Gastroesophageal sphincter (tissue), 4 donors: ENCODE measurements around the gene HK3. TPM values are rescaled to one million over a fixed set of nuclear protein-coding genes. Genes with fewer than 3 reads are reported as not detected.
"Not testable (repeated sequence)": the region's sequence is repeated elsewhere in the genome, so short reads cannot be mapped to it uniquely, and the experiment has no call there.

Experiments used
- ATAC-seq: fragments of 150-250 bp; one replicate; pipeline ENCODE4 v1.9.1; 2016; ENCODE audit warnings: mild to moderate bottlenecking, moderate library complexity
- H3K27ac ChIP-seq, 4 donors: fragments of 200-600 bp; sonication (generic) in 3 of 4; 1 replicate in 3 of 4; 2 replicates in 1 of 4; pipeline ENCODE4 v1.5.1; 2016 to 2019
- H3K27me3 ChIP-seq: fragments of 200-600 bp; sonication (generic); one replicate; pipeline ENCODE4 v1.5.1; 2019
- H3K36me3 ChIP-seq, 2 donors: fragments of 200-600 bp; sonication (generic); one replicate each; pipeline ENCODE4 v1.5.1; 2019; ENCODE audit warnings: control low read depth in 1 of 2
- H3K4me1 ChIP-seq, 3 donors: fragments of 200-600 bp; sonication (generic); 1 replicate in 2 of 3; 2 replicates in 1 of 3; pipeline ENCODE4 v1.5.1; 2016 to 2019; ENCODE audit warnings: control low read depth in 2 of 3
- H3K4me3 ChIP-seq, 2 donors: fragments of 200-600 bp; sonication (generic); one replicate each; pipeline ENCODE4 v1.5.1; 2019; ENCODE audit warnings: mild to moderate bottlenecking in 1 of 2, moderate library complexity in 1 of 2
- H3K9me3 ChIP-seq, 3 donors: fragments of 200-600 bp; sonication (generic); one replicate each; pipeline ENCODE4 v1.5.1; 2017 to 2019; ENCODE audit warnings: control low read depth in 2 of 3
- EP300 ChIP-seq: sonication (generic); formaldehyde crosslinking; IDR thresholded peaks from one replicate; pipeline ENCODE4 v1.6.1; 2017; ENCODE audit warnings: antibody characterized with exemption, mild to moderate bottlenecking
- POLR2A ChIP-seq, 2 donors: fragments of 450-650 bp; IDR thresholded peaks; one replicate each; pipeline ENCODE4 v1.6.1; 2017; ENCODE audit warnings: antibody characterized with exemption in 2 of 2, mild to moderate bottlenecking in 2 of 2, moderate library complexity in 1 of 2
- POLR2AphosphoS5 ChIP-seq: sonication (generic); formaldehyde crosslinking; IDR thresholded peaks from one replicate; pipeline ENCODE4 v1.6.1; 2017; ENCODE audit warnings: antibody characterized with exemption
- WGBS, 2 donors: methylation state at CpG; one replicate each; pipeline ENCODE4 v1.1.5; 2018; ENCODE audit warnings: low coverage in 1 of 2; 5-methylcytosine and 5-hydroxymethylcytosine counted together
- total RNA-seq, 4 donors: library from RNA; depleted of rRNA; stranded (reverse); fragments of >200 nt; gene quantifications; one replicate each; pipeline ENCODE4 v1.1.0, GENCODE V29; 2016
- TF ChIP-seq, protein P1 (sequence below), 4 experiments: fragments of 200-600 bp in 2 of 4; fragments of 450-650 bp in 2 of 4; sonication (generic) in 1 of 4; IDR thresholded peaks; one replicate each; pipeline ENCODE4 v1.5.1; 2017 to 2019; ENCODE audit warnings: antibody characterized with exemption in 4 of 4, mild to moderate bottlenecking in 2 of 4, moderate library complexity in 2 of 4

Gene HK3
- total RNA-seq, 4 donors from 2014 or later, result 3.4 to 11.5 (median 8.1) TPM

GRCh38 chr5:176875014-176875550, 24.1 kb downstream of the HK3 start:
- no peaks in the 10 kb centered on the region for H3K4me1 ChIP-seq
- no peaks in the 10 kb centered on the region for H3K9me3 ChIP-seq
- H3K27ac ChIP-seq, result no peak overlapping the region
- H3K27me3 ChIP-seq, result peaks cover 65% of the 10 kb centered on the region
- no peaks in the 10 kb centered on the region for H3K36me3 ChIP-seq
- 50 to 83% methylated on average over 2 to 12 of the region's 17 CpGs for WGBS, 2 donors
- no peak overlapping the region for H3K4me3 ChIP-seq
- TF ChIP-seq, protein P1, sequence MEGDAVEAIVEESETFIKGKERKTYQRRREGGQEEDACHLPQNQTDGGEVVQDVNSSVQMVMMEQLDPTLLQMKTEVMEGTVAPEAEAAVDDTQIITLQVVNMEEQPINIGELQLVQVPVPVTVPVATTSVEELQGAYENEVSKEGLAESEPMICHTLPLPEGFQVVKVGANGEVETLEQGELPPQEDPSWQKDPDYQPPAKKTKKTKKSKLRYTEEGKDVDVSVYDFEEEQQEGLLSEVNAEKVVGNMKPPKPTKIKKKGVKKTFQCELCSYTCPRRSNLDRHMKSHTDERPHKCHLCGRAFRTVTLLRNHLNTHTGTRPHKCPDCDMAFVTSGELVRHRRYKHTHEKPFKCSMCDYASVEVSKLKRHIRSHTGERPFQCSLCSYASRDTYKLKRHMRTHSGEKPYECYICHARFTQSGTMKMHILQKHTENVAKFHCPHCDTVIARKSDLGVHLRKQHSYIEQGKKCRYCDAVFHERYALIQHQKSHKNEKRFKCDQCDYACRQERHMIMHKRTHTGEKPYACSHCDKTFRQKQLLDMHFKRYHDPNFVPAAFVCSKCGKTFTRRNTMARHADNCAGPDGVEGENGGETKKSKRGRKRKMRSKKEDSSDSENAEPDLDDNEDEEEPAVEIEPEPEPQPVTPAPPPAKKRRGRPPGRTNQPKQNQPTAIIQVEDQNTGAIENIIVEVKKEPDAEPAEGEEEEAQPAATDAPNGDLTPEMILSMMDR (IDR thresholded peaks at IDR 0.05), result no peak
- TF ChIP-seq POLR2A (IDR thresholded peaks at IDR 0.05) (no peak), POLR2AphosphoS5 (no peak), EP300 (no peak)
- ATAC-seq, result no peak

DNA sequence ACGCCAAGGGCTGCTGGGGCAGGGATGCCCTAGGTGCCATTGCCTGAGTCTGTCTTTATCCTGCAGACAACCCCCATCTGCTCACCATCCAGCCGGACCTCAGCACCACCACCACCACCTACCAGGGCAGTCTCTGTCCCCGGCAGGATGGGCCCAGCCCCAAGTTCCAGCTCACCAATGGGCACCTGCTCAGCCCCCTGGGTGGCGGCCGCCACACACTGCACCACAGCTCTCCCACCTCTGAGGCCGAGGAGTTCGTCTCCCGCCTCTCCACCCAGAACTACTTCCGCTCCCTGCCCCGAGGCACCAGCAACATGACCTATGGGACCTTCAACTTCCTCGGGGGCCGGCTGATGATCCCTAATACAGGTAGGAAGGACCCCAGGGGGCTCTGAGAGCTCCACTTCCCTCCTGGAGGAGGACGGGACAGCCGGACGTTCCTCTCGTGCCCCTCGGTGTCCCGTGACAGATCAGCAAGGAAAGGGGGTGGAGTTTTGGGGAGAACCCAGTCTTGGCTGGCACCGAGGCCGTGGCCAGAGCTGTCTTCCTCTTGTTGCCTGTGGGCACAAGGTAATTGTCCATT, 24.9 kb downstream of the HK3 start:
- 75% methylated on average over 8 of the region's 20 CpGs; no CpG with 5 or more reads in 1 of the 2 donors for WGBS, 2 donors
- Histone ChIP-seq H3K4me3 (no peak overlapping the region), H3K27ac (no peak overlapping the region), H3K27me3 (peaks cover 65% of the 10 kb centered on the region), H3K9me3 (no peaks in the 10 kb centered on the region), H3K4me1 (no peaks in the 10 kb centered on the region), H3K36me3 (no peaks in the 10 kb centered on the region)
- TF ChIP-seq, protein P1 (IDR thresholded peaks at IDR 0.05), result no peak
- no peak for TF ChIP-seq POLR2A (IDR thresholded peaks at IDR 0.05)
- no peak for TF ChIP-seq POLR2AphosphoS5
- no peak for TF ChIP-seq EP300
- ATAC-seq, result no peak

DNA sequence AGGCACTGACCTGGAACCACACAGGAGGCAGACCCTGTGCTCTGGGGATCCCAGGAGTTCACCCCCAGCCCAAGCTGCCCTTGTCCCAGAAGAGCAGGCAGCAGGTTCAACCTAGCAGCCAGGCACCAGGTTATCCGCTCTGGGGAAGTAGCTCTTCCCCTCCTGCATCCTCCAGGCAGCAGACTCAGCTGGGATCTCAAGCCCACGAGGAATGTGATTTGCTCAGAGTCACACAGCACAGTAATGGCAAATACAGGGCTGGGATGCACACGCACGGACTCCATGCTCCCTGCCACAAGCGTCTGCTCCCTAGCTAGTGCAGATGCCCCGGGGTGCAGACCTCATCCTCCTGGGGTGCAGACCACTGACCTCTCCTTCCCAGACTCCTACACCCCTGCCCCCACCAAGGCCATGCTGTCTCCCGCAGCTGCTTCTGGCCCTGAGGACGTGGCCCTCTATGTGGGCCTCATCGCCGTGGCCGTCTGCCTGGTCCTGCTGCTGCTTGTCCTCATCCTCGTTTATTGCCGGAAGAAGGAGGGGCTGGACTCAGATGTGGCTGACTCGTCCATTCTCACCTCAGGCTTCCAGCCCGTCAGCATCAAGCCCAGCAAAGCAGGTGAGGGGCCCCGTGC, 25.5 kb downstream of the HK3 start:
- no peaks in the 10 kb centered on the region for H3K4me1 ChIP-seq
- no peak for ATAC-seq
- H3K27me3 ChIP-seq, result peaks cover 65% of the 10 kb centered on the region
- H3K9me3 ChIP-seq, result no peaks in the 10 kb centered on the region
- WGBS, 2 donors, result 18% methylated on average over 2 of the region's 16 CpGs; no CpG with 5 or more reads in 1 of the 2 donors
- no peak overlapping the region for H3K27ac ChIP-seq
- H3K4me3 ChIP-seq, result no peak overlapping the region
- TF ChIP-seq, protein P1 (IDR thresholded peaks at IDR 0.05), result no peak
- TF ChIP-seq EP300 (no peak), POLR2AphosphoS5 (no peak), POLR2A (IDR thresholded peaks at IDR 0.05) (no peak)
- no peaks in the 10 kb centered on the region for H3K36me3 ChIP-seq

DNA sequence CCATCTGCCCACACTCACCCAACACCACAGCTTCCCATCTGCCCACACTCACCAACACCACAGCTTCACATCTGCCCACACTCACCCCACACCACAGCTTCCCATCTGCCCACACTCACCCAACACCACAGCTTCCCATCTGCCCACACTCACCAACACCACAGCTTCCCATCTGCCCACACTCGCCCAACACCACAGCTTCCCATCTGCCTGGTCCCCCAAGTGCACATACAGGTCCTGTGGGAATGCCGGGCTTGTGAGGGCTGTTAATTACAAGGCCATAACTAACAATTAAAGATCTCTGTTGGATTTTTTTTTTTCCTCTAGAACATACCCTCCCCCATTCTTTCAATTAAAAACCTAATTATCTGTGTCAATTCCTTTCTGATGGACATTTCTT, 26.1 kb downstream of the HK3 start:
- not testable (repeated sequence) for H3K36me3 ChIP-seq, H3K4me3 ChIP-seq, H3K27ac ChIP-seq, H3K9me3 ChIP-seq, H3K4me1 ChIP-seq, ATAC-seq
- peaks cover 65% of the 10 kb centered on the region for H3K27me3 ChIP-seq
- 66 to 86% methylated on average over 1 to 2 of the region's 2 CpGs for WGBS, 2 donors

DNA sequence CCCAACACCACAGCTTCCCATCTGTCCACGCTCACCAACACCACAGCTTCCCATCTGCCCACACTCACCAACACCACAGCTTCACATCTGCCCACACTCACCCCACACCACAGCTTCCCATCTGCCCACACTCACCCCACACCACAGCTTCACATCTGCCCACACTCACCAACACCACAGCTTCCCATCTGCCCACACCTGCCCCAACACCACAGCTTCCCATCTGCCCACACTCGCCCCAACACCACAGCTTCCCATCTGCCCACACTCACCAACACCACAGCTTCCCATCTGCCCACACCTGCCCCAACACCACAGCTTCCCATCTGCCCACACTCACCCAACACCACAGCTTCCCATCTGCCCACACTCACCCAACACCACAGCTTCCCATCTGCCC, 26.6 kb downstream of the HK3 start:
- WGBS, 2 donors, result 75% methylated on average over 2 of the region's 2 CpGs; no CpG with 5 or more reads in 1 of the 2 donors
- not testable (repeated sequence) for H3K9me3 ChIP-seq, H3K36me3 ChIP-seq, H3K4me1 ChIP-seq, H3K4me3 ChIP-seq, H3K27ac ChIP-seq, ATAC-seq
- H3K27me3 ChIP-seq, result peaks cover 65% of the 10 kb centered on the region

GRCh38 chr5:176870644-176871043, 28.5 kb downstream of the HK3 start:
- WGBS, 2 donors, result 87 to 93% methylated on average over 3 to 8 of the region's 10 CpGs
- ATAC-seq, H3K4me1 ChIP-seq, H3K27ac ChIP-seq, H3K4me3 ChIP-seq, H3K9me3 ChIP-seq, H3K36me3 ChIP-seq: not testable (repeated sequence)
- H3K27me3 ChIP-seq, result peaks cover 65% of the 10 kb centered on the region
